Cerebellar cortex (tissue), 1 donor: ENCODE data around the gene LIX1.

Source experiments
- DNase-seq: peaks from one replicate; pipeline ENCODE4 v3.0.0-alpha.2; 2015; ENCODE audit warnings: low spot score

The LIX1 gene

DNA sequence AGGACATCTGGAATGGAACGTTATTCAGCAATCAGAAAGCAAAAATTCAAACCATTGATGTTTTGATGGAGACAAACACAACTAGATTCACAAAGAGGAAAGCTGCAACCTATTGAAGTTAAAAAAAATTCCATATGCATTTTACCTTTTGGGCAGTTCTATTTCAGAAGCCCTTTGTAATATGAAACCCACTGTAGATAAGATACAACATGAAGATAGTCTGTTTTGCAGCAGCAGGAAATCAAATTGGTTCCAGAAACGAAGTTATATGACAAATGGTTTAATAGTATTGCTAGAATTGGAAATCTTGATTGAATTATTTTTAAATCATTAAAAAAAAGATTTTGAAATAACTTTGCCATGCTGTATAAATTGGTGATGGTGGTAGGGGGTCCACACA, 872 bp downstream of the LIX1 start:
- no peak for DNase-seq

DNA sequence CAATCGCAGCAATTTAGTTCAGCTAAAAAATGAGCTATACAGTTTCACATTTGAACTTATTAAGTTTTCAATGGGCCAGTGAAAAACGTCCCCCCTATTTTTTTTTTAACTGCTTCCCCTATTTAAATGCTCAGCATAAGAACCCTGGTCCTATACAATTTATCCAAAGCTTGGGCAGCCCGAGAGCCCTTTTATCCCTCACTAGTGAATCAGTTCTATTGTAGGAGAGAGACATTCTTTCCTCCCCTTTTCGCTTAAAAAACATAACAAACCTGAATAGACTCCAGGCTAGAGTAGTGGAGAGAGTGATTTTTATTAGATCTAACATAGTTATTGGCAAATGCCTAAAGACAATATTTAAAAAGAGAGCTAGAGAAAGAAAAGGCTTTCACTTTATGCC, 1.4 kb downstream of the LIX1 start:
- no peak for DNase-seq

DNA sequence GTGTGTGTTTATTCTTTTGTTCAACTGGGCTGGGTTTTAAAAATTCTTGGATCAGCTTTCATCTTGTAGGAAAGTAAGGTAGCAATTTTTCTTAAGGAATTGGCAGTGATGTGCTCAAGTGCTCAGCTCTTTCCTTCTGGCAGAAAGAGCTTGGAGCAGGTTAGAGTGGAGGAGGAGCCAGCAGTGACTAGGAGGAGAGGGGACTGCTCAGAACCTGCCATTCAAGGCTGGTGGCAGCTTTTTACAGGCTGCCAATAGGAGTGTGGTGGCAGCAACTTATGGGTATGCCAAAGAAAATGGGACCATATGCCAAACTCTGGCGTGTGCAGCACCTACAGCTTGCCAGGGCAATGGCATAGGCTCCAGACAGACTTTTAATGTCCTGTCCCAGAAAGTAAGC, 2.2 kb downstream of the LIX1 start:
- peak; percentile 21 for DNase-seq

DNA sequence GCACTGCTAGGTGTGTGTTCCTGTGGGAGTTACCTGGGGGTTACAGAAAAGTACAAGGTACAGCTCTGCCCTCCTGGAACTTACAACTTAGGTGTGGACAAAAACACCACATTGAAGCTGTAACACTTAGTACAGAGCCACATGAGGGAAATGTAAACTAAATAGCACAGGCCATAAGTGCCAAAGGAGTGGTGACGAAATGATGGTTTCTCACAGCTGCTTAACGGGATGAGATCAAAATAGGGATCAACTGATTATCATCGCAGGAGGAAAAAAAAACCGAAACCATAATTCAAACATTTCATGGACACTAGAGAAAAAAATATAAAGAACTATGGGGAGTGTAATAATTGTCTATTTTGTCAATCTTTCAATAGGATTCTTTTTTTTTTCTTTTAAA, 5.9 kb downstream of the LIX1 start:
- DNase-seq = no peak

DNA sequence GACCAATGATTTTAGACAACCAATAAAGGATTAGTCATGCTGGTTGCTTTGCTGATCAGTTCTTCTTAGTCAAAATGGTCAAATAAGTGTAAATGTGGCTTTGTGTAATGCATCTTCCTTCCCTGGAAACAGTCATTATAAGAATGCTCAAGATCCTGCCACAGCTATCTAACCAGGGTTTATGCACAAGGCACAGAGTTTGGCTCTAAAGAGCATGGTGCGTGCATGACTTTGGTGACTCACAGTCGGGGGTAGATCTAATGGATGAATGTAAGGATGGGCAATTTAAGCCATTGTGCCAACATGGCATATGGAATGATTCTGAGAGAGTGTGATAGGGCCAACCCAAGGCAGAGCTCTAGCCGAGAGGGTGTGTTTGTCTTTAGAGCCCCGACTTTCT, 6.5 kb downstream of the LIX1 start:
- DNase-seq = no peak

DNA sequence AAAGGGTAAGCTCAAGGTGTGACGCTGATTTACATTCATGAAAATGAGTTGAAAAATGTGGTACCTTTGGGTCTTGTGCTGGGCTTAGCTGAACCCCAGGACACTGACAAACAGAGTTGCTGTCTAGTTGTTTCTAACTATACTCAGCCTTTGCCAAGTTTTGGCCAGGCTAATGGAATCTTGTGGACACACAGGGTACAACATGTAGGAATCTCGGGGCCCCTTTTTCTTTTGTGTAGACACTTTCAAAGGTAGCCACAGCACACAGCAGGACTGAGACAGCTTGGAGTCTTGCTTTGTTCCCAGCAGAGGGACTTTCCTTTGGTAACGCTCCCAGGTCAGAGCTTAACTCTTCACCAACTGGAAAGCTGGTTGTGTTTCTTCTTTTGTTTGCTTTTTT, 7.8 kb downstream of the LIX1 start:
- DNase-seq = no peak

DNA sequence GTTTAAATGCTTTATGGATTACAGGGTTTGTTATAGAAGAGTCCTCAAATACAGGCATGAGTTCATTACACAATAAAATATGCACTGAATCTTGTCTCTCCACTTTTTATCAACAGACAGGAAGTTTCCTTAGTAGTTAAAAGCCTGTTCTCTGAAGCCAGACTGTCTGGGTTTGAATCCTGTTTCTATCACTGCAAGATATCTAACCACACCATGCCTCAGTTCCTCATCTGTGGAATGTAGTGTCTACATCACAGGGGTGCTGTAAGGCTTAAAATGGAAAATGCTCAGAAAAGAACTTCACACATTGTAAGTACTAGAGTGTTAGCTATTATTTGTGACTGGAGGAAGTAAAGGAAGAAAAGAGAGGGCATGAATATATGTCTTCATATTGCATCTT, 9.3 kb downstream of the LIX1 start:
- no peak for DNase-seq

DNA sequence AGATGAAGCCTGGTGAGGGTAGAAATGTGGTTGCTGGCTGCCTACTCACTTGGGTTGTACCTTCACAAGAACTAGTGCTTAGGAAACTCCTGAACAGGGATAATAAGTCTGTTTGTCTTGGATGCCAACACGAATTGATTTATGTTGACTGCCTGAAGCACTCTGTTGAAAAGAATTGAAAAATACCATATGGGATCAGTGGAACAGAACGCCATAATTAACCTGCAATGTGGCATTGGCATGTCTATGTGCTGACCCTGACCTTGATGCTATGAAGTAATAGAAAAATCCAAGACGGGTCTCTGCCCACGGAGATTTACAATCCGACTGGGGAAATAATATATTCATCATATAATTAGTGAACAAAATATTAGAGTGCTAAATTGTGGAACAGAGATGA, 10.5 kb downstream of the LIX1 start:
- no peak for DNase-seq

DNA sequence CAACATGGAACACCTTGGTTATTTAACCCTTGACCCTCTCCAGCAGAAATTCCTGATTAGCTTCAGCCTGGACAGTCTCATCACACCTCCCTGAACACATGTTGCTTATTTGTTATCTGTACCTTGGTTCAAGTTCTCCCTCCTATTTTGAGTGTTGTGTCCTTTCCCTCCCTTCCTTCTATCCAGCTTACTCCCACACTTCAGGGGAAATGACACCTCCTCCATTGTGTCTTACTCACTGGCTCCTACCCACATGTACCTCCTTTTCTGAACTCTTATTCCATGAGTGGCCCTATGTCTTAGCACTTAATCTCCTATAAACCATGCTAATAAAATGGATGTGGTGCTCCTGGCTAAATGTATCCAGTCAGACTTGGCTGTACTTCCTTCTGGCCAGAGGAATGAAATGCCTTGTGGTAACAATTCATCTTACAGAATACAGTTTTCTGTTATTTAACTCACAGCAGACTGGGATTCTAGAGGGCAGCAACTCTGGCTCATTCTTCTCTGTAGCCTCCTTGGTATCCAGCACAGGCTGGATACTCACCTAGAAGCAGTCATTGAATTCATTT, 11.2 kb downstream of the LIX1 start:
- DNase-seq = no peak

DNA sequence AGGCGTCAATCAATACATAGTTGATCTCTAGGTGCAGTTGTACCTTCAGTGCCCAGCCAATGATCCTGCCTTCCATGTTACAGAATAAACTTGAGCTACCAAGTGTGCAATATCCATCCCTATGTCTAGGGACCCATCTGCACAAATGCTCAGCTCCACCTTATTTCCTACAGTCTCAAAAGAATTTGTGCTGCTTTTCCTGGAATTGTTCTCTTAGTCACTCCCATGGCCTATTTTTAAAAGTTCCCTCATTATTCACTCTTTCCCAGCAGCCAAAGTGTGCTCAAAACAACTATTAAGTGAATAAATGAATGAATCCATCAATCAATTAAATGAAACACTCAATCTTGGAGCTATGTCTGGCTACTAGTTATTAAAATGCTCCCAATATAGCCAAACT, 14.7 kb downstream of the LIX1 start:
- DNase-seq = no peak

DNA sequence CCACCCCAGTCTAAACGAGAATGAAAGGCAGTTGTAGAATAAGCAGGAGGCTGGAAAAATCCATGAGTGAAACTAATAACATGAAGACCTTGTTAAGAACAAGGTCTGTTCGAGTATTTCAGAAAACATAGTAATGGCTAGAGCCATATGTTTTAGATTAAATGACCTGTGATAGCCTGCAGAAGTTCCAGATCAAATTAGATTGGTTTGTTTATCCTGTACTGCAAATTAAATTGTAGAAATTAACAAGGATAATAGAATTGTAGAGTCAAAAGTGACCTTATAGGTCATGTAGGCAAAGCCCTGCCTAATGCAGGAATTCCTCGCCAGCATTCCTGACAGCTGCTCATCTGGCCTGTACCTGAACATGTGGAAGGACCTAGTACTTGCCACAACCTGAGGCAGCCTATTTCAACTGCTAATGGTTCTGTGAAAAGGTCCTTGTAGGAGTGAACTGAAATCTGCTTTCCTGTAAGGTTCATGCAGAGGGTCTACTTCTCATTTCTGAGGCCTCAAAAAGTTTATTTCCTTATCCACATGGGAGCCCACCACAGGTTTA, 17.2 kb downstream of the LIX1 start:
- no peak for DNase-seq

DNA sequence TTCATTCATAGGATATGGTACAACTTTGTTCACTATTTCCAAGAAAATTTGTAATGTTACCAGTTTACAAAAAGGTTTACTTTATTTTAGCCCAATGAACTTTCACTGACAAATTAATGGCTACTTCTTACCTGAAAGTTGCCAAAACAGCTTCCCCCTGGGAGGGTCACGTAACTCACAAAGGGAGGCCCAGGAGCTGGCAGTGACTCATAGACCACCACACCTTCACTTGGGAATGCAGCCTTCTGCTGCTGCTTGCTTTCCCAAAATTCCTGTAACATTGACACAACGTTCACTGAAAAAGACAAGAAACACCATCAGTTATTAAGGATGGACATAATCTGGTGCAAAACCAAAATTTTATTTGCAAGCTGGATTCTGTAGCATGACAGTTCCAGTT, 18.1 kb downstream of the LIX1 start:
- no peak for DNase-seq

DNA sequence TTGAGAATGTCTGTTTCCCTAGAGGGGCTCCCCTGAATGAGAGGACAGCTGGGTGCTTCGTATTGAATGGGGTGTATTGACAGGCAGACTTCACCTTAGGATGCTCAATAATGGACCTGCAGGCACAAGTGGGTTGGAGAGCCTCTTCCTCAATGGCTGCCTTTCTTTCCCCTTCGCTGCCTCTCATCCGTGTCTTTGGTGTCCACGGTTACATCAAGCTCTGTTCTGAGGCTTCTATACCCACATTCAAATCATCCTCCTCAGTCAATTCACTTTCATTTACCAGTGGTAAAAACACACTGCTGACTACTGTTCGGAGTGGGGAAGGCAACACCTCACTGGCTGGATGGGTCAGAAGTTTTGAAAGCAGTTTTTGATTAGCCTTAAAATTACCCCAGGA, 20.6 kb downstream of the LIX1 start:
- DNase-seq = no peak

DNA sequence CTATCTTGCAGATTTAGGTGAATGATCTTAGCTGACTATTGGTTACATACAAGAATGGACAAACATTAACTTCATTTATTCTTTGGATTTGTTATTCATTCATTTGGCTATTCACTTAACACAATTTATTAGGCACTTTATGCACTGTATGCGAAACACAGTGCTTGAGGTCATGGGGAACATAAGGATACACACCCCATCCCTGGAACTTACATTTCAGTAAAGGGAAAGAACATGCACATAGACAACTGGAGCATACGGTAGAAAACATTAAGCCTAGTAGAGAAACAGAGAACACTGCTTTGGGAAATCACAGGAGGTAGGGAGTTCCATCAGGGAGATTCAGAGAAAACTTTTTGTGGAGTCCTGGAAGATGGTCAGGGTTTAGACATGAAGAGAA, 22.2 kb downstream of the LIX1 start:
- DNase-seq = no peak

DNA sequence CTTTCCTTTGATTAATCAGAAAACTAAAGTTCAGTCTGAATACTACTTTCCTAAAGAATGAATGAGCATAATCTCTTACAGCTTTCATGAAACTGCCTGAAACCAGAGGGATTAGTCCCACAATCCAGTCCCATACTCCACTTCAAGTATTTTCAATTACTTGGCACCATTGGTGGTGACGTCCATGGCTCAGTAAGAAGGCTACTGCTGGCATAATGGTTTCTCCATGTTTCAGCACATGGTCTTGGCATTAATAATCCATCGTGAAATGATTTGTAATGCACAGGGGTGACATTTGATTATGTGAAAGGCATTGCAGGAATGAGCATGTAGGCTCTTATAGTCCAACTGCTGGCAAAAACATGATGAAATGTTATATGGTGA, 23.4 kb downstream of the LIX1 start:
- DNase-seq = no peak

DNA sequence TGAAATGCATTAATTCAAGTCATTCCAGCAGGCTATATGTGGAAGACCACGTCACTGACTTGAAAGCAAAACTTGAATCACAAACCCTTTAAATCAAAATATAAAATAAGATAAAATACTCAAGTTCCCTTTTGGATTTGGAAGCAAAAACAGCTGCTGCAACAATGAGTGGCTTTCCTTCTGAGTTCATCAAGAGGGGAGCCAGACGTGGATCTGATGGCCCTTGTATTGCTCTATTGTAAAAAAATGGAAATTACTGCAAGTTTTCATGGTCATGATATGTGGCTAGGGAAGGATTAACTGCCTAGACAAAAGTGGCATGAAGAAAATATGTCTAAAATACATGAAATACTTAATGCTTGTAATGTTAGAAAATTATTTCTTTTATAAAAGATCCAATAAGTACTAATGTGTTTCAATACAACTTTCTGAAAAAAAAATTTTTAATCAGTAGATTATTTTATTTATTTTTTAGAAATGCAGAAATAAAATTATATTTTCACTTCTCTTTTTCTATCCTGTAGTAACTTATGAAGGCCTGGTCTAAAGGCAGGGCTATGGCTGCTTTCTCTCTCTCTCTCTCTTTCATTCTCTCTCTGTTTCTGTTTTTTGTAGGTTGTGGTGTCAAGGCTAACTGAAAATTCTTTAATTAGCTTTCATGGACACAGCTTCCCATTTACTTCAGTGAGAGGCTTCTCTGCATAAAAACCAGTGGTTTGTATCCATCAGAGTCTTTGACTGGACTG, 24.0 kb downstream of the LIX1 start:
- DNase-seq = no peak

DNA sequence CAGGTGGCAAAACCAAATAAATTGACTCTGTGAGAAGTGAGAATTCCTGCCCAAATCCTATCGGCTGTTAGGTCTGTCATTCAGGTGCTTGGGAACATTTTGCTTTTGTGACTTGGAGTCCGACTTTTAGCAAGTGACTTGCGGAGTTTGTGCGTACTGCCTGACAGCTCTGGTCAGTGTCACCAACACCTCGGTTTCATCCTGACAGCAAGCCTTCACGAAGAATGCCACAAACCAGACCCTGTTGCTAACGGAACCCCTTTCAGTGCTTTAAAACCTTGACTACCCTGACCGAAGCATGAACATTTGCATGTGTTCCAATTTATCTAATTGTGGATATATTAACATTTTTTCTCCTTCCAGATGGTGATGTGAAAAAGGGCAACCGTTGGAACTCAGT, 26.5 kb downstream of the LIX1 start:
- no peak for DNase-seq

DNA sequence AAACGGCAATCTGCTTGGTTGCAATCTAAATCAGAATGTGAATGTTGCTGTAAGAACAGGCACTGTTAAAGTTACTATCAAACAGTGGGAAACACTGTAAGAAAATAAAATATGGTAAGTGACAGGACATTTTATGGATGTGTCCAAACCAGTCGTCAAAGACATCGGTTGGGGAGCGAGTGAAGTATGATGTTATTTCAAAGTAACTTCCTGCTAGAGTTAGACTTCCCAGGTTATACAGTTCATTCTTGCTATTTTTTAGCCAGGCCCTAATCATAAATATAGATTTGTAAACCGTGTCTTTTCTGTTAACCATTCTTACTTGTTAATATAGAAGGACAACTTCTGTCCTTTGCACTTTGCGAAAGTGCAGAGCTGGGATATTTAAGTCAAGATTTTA, 30.2 kb downstream of the LIX1 start:
- no peak for DNase-seq

DNA sequence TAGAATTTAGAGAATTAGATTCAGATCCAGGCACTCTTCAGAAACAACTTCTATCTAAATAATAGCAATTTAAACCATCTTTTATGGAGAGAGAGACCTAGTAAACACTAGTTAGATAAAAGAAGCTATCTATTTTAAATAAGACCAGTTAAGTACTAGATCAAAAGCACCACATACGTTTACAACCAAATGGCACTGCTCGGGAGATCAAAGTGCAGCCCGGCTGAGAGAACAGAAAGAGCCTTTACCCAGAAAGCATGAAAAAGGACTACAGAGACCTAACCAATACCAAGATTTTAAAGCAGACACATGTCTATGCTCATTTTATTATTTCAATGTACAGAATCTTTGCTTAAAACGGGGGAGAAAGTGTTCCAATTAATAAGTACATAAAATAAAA, 30.8 kb downstream of the LIX1 start:
- DNase-seq = no peak

DNA sequence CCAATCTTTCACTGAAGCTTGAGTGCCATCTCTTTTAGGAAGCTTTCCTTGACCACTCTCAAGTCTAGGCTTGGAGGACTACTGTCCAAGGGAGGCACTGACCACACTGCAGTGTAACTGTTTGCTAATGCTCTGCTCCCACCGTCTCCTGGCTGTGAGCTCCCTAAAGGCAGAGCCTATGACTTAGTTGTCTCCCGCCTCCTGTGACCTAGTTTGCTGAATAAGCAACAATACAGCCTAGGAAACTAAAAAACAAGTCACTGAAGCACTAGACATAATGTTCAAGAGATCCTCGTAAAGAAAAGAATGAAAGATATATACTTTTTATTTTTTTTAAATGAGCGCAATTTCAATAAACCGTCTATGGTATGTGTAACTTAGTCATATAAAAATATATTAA, 31.4 kb downstream of the LIX1 start:
- DNase-seq = no peak

DNA sequence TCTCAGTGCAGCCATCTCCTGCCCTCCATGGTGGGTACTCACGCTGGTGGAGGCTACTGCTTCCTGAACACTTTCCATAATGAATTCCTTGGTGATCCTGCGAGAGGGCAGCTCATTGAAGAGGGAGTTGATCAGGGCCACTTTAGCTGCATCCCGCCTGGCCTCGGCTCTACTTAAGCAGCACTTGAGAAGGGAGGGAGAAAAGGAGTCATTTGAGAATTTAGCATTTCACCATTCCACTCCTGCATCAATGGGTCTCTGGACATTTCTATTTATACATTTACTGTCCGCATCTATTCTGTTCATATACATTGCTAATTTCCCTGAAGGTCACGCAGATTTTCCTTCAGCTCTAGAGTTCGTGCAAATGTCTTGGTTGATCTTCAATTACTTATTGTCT, 35.1 kb downstream of the LIX1 start:
- DNase-seq = no peak

DNA sequence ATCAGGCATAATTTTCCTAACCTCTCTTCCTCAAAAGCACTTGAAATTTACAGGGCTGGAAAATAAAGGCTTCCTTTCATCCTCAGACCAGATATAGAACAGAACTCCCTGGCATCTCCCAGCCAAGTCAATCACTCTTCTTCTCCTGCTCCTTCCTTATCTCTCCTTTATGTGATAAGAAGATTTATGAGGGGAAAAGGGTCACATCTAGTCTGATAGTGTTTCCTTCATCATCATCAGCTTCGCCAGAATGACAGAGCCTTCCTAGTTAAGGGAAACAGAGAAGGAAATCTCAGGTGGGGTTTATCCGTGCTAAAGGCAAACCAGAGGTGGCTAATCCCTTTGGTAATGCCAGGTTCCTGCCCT, 36.2 kb downstream of the LIX1 start:
- no peak for DNase-seq

DNA sequence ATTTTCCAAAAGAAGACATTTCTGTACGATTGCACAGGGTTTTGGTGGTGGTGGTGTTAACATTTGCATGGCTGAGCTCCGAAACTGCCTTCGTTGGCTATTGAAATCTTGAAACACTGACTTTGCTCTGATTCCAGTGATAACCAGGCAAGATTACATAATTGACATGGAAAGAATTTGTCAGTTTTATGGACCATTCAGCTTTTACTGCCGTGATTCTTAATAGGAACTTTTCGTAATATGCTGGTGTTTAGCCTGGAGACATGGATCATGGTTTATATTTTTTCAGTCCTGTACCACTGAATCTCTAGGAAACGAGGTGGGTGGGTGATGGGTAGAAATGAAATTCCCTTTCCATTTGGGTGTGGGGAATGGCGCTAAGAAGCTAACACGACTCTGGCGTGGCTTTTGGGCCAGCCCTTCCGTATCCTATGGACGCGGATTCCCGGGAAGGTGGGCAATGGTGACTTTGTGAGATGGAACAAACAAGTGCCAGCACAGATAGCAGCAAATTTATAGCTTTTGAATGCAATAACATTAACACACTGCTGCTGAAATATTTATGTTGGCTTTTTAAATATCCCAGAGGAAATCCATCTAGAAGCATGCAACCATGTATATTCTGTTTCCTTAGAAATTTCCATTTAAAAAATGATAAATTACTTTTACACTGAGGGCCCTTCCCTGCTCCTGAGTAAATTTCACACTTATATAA, 36.8 kb downstream of the LIX1 start:
- DNase-seq = no peak
